Vein endothelial cell (primary cell): ENCODE results near the gene TRNAU1AP. TPM values are rescaled to one million over a fixed set of nuclear protein-coding genes. Genes with fewer than 3 reads are reported as not detected.
A peak's percentile ranks its signal among the peaks of the same experiment; 100 is the strongest.

Source experiments
- small RNA-seq: library from RNA; depleted of rRNA; stranded (forward); fragments of <200 nt; gene quantifications from one replicate; pipeline ENCODE3, GENCODE V24; 2012
- total RNA-seq: library from RNA; depleted of rRNA; stranded (reverse); fragments of >200 nt; gene quantifications from 2 replicates; pipeline ENCODE4 v1.2.3, GENCODE V29; 2012

The TRNAU1AP gene
- total RNA-seq: 28.9 and 37.6 TPM in 2 replicates

DNA sequence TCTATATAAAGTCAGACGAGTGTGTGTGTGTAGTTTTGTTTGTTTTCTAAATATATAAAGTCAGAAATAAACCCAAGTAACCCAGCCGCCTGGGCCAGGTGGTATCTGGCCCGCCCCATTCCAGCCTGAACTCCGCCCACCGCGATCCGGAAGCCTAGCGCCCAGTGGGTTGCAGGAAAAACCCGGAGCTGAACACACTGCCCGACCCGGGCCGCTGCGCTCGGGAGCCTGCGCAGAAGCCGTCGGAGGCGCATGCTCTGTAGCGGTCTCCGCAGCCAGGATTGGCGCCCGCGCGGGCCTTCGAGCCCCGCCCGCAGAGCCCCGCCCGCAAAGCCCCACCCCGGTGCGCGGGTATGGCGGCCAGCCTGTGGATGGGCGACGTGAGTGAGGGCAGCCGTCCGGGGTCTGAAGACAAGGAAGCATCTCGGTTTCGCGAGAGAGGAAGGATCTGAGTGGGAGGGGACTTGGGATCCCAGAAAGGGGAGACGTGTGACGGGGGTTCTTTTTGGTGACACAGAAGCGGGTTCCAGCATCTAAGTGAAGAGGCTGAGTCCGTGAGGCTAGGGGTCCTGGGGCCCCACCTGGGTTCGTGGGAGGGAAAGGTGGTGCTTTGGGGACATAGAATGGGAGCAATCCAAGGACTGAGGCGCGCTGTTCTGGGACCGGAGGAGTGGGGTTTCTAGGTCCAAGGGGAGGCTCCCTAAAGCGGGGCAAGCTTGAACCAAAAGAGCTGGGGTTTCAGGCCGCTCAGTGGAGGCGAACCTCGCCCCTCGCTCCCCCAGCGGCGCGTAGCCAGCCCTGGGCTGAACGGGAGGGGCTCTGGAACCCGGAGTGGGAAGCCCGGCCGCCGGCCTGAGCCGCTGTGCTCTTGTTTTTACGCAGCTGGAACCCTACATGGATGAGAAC lies at the start of gene TRNAU1AP:
Gene TRNAU1AP, plus strand, starts transcription at position 328 of the 906 bp plus-strand sequence. Its CDS starts 26 bp downstream, at position 354.

DNA sequence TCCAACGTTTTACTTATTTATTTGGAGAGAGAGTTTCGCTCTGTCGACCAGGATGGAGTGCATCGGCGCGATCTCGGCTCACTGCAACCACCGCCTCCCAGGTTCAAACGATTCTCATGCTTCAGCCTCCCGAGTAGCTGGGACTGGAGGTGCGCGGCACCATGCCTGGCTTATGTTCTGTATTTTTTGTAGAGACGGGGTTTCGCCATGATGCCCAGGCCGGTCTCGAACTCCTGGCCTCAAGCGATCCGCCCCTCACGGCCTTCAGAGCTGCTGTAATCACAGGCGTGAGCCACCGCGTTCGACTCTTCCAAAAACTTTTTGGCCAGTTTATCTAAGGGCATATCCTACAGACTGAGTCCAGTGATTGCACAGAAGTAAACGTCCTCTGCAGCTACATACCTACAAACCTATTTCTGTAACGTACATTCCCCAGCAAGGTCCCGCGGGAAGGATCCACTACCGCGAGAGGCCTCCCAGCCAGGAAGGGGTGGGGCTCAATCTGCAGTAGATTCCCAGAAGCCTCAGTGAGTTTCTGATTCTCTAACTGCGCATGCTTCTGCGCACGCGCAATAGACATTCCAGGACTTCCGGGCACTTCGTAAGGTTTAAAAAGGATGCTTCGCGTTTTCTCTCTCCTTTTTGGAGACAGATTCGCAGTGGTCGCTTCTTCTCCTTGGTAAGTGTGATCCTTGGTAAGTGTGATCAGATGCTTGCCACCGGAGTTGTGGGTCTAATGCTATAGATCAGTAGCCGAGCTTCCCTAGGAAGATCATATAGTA lies 47.3 kb upstream of the TRNAU1AP start, which contains the start of gene RCC1:
Gene RCC1, plus strand, starts transcription at position 638 of the 782 bp plus-strand sequence. CDS start 23,824 bp downstream, outside the sequence.

DNA sequence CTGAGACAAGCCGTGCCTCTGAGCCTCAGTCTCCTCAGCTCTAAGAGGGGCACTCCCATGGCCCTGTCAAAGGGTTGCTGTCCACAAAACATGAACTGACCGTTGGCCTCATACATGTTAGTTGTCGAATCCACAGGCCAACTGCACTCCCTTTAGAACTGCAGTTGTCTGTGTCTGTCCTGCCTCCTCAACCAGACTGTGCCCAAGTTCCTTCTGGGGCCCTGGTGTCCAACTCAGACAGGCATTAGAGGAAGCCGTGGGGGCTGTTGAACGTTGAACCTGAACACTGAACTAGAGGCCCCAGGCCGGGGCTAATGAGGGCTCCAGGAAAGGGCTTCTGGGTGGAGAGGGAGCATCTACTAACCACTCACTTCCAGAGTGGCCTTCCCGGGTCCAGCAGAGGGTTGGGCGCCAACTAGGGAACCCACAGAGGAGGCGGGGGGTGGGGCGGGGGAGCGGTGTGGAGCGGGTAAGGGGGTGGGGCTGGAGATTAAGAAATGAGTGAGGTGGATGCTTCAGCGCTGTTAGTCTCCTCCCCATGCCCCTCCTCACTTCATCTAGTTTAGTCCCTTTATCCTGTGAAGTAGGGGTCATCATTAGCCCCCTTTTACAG lies 38.9 kb downstream of the TRNAU1AP start, which contains the start of gene RAB42:
Gene RAB42, plus strand, starts transcription at position 558 of the 613 bp plus-strand sequence. CDS start 247 bp downstream, outside the sequence.

Small RNAs within 50 kb of the gene (small RNA-seq; reads per million reads assigned to genes)
- gene SNORA16A: not detected
- gene SNORA44: not detected
- gene SNORA61: not detected
- not detected for gene SNORA73A
- 5,064 reads per million, percentile 100 among the genes with 10 or more reads in this experiment for gene SNORA73B
- 930 reads per million, percentile 100 among the genes with 10 or more reads in this experiment for gene SNORD99

Other genes starting within 250 kb of the TRNAU1AP start
- gene MED18, start 224.0 kb upstream of the TRNAU1AP start, total RNA-seq: 17.3 and 19.7 TPM in 2 replicates
- gene PHACTR4, start 183.3 kb upstream of the TRNAU1AP start, total RNA-seq: 25.8 and 38.8 TPM in 2 replicates
- gene RCC1, start 47.0 kb upstream of the TRNAU1AP start, total RNA-seq: 53.2 and 68.5 TPM in 2 replicates
- 0.98 and 1.2 TPM in 2 replicates for gene RAB42, start 39.2 kb downstream of the TRNAU1AP start, total RNA-seq
- 18.3 and 18.6 TPM in 2 replicates for gene TAF12, start 90.0 kb downstream of the TRNAU1AP start, total RNA-seq
- gene RNU11, start 95.5 kb downstream of the TRNAU1AP start, total RNA-seq: not detected in 2 replicates
- 10.5 and 12.1 TPM in 2 replicates for gene GMEB1, start 115.7 kb downstream of the TRNAU1AP start, total RNA-seq
- 132 and 134 TPM in 2 replicates for gene YTHDF2, start 183.9 kb downstream of the TRNAU1AP start, total RNA-seq